ENCODE results near the gene ERP44. TPM values are rescaled to one million over a fixed set of nuclear protein-coding genes. Genes with fewer than 3 reads are reported as not detected.

ERP44 gene
- total RNA-seq, 2 experiments from 2014 or later, result 16.0 to 19.6 TPM

DNA sequence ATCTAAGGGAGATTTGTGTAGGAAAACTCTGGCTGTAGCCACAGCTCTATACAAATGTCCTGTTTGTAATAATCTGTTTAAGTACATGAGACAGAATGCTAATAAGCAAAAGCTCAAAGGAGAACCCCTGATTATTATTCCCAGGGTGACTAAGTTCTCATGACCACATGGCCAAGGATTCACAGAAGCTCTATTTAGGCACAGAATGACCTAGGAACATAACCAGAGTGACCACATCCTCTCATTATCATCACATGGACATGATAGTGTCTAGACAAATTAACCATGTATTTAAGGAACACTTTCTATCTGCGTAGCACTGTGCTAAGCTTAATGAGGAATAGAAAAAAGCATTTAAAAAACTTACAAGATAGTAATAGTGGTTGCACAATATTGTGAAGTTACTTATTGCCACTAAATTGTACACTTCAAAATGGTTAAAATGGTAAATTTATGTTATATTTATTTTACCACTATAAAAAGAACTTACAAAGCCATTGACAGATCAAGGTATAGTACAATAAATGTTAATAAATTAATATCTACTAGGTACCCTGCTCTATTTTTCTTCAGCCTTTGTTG is 136.0 kb downstream of the ERP44 start:
- Mint-ChIP-seq H3K36me3 (peaks cover 30% of the 10 kb centered on the region), H3K4me1 (no peaks in the 10 kb centered on the region), H3K27ac (no peak overlapping the region), H3K27me3 (no peaks in the 10 kb centered on the region), H3K4me3 (no peak overlapping the region), H3K9me3 (ENCODE audit: low read depth) (no peaks in the 10 kb centered on the region)
- CTCF ChIA-PET, result interaction anchor here (0.7 kb wide), 1 partner anchor 31 kb away, joined by 3 read pairs; no protein-coding TSS in a partner anchor
- DNase-seq (no peak), ATAC-seq (no peak)

DNA sequence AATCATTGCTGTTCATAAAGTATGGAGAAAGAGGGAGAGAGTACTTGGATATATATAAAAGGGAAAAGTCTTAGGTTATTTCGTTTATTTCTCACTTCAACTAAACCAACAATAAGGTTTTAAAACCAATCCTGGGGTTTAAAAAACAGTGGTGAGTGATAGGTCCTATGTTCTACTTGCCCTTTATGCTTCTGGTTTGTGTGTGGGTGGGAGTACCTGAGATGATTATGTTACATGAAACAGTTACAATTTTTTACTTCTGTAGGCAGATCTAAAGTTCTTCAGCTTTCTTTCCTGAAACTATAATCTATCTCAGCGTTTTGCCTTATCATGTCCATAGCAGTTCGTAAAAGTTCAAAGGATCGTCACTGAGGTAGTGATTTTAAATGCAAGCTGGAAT is 143.2 kb downstream of the ERP44 start:
- H3K36me3 Mint-ChIP-seq, result peaks cover 30% of the 10 kb centered on the region
- no peak overlapping the region for H3K27ac Mint-ChIP-seq
- no peak overlapping the region for H3K4me3 Mint-ChIP-seq
- DNase-seq, result no peak
- ATAC-seq, result no peak
- no peaks in the 10 kb centered on the region for H3K9me3 Mint-ChIP-seq (ENCODE audit: low read depth)
- CTCF ChIA-PET, result no interaction called here
- H3K27me3 Mint-ChIP-seq, result no peaks in the 10 kb centered on the region
- peaks cover 9% of the 10 kb centered on the region for H3K4me1 Mint-ChIP-seq

DNA sequence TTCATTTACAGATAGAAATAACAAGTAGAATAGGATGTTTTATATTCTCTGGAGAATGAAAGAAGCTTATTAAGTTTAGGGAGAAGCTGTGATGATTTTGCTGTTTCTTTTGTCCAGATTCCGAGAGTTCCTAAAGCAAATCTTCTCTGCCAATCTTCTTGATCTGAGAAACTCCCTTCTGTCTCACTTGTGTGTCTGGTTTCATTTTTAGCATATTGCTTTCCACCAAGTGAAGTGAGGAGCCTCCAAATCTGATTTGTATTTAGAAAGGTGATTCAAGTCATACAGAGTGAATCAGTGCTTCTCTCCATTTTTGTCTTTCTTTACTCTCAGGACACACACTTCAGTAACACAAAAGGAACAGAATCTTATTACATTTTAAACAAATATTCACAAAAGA is 144.0 kb downstream of the ERP44 start:
- no peak for ATAC-seq

DNA sequence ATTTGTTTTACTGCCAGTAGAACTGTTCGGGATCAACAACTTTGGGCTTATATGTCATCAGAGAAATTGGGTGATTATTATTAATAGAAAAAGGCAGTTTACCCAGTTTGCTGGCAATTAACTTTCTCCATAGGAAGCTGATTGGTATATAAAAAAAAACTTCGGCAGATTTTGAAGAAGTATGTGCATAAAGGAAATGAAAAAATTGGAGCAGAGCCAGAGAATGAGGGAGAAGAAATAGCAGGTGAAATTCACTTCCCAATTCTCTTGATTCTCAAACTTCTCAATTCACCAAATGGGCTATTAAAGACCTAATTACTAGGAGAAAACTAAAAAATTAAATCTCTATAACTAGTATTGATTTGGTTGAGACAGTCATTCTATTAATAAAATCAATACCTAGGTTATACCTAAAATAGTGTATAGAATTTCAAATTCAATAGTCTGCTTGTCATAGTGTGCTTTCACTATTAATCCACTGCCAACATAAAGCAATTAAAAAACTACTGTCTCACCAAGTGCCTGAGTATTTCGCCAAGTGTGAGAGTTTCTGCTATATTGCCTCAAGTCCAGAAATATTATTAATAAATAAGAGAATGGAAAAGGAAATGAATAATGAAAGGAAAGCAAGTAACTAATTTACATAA is 144.8 kb downstream of the ERP44 start:
- Mint-ChIP-seq H3K4me3 (no peak overlapping the region), H3K36me3 (peaks cover 31% of the 10 kb centered on the region), H3K27me3 (no peaks in the 10 kb centered on the region), H3K4me1 (peaks cover 9% of the 10 kb centered on the region), H3K27ac (no peak overlapping the region), H3K9me3 (ENCODE audit: low read depth) (no peaks in the 10 kb centered on the region)
- CTCF ChIA-PET, result no interaction called here
- DNase-seq (no peak), ATAC-seq (no peak)

More for the DNA sequence above, 144.0 kb downstream of the ERP44 start:
- CTCF ChIA-PET, result no interaction called here
- no peak overlapping the region for H3K4me3 Mint-ChIP-seq
- H3K4me1 Mint-ChIP-seq, result peaks cover 9% of the 10 kb centered on the region
- H3K27me3 Mint-ChIP-seq, result no peaks in the 10 kb centered on the region
- H3K36me3 Mint-ChIP-seq, result peaks cover 33% of the 10 kb centered on the region
- H3K27ac Mint-ChIP-seq, result no peak overlapping the region
- no peak for DNase-seq
- H3K9me3 Mint-ChIP-seq (ENCODE audit: low read depth), result no peaks in the 10 kb centered on the region

DNA sequence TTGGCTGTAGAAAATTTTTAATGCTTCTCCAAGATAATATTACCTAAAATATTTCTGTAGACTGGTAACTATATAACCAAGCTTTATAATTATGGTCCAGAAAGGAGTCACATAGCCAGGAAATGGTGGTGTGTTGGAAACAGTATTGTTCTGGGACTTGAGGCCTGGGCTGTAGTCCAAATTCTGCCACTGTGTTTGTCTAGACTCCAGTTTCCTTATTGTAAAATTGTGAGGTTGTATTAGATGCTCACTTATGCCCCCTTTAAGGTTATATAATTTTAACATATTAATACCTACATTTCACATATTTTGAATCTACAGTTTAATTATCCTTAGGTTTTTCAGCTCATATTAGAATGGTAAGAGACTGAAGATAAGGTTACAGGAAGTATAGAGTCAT is 149.9 kb downstream of the ERP44 start:
- peaks cover 27% of the 10 kb centered on the region for H3K36me3 Mint-ChIP-seq
- CTCF ChIA-PET, result no interaction called here
- H3K9me3 Mint-ChIP-seq (ENCODE audit: low read depth), result no peaks in the 10 kb centered on the region
- ATAC-seq (no peak), DNase-seq (no peak)
- H3K27ac Mint-ChIP-seq, result no peak overlapping the region
- H3K4me1 Mint-ChIP-seq, result peaks cover 3% of the 10 kb centered on the region
- no peak overlapping the region for H3K4me3 Mint-ChIP-seq
- H3K27me3 Mint-ChIP-seq, result no peaks in the 10 kb centered on the region

DNA sequence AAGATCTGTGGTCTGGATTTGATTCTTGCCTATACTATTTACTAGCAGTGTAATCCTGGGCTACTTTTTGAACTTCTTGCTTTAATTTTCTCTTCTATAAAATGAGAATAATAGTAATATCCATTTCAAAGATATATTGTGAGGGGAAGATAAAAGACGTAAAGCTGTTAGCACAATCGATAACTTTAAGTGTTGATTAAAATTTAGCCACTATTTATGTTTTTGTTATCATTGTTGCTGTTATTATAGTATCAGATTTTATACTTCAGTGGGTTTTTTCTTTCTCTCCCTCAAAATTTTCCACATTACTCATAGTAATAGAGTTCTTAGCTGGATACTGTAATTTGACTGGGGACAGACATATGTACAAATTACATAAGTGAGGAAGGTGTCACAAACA is 150.3 kb downstream of the ERP44 start:
- Mint-ChIP-seq H3K4me1 (peaks cover 3% of the 10 kb centered on the region), H3K9me3 (ENCODE audit: low read depth) (no peaks in the 10 kb centered on the region), H3K4me3 (no peak overlapping the region), H3K27me3 (no peaks in the 10 kb centered on the region), H3K36me3 (peaks cover 28% of the 10 kb centered on the region), H3K27ac (no peak overlapping the region)
- ATAC-seq (no peak), DNase-seq (no peak)
- CTCF ChIA-PET, result no interaction called here

DNA sequence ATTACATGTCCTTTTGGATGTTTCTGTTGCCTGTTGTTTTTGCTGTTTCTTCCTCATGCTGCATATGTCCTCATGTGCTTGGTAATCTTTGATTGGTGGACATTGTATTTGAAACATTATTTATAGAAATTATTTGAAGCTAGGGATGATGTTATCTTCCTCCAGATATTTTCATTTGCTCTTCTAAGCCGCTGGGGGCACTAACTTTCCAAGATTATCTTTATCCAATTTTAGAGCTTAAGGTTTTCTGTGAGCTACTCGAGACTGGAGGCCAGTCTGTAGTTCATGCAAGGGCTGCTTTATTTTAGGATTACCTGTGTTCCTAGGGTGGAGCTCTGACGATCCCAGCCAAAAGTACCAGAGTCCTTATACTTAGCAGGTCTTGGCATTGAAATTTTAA is 151.4 kb downstream of the ERP44 start:
- DNase-seq (no peak), ATAC-seq (no peak)
- Mint-ChIP-seq H3K36me3 (peaks cover 23% of the 10 kb centered on the region), H3K4me1 (no peaks in the 10 kb centered on the region), H3K27me3 (no peaks in the 10 kb centered on the region), H3K4me3 (no peak overlapping the region), H3K9me3 (ENCODE audit: low read depth) (no peaks in the 10 kb centered on the region), H3K27ac (no peak overlapping the region)
- CTCF ChIA-PET, result no interaction called here

DNA sequence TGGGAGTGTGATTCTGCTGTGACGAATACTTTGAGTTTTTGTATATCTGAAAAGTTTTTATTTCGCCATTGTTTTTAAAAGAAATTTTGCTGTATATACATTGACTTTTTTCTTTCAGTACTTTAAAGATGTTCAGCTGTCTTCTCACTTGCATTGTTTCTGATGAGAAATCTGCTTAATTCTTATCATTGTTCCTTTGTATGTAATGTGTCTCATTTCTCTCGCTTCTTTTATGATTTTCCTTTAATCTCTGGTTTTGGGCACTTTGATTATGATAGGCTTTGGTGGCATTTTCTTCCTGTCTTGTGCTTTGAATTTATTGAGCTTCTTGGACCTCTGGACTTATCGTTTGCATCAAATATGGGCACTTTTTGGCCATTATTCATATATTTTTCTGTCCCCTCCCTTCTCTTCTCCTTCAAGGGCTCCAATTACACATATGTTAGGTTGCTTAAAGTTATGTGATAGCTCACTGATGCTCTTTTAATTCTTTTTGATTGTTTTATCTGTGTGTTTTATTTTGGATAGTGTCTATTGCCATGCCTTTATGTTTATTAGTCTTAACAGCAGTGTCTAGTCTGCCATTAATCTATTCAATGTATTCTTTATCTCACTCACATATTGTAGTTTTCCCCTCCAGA is 161.7 kb downstream of the ERP44 start:
- Mint-ChIP-seq H3K36me3 (peaks cover 44% of the 10 kb centered on the region), H3K27ac (no peak overlapping the region), H3K4me1 (peaks cover 4% of the 10 kb centered on the region), H3K27me3 (no peaks in the 10 kb centered on the region), H3K9me3 (ENCODE audit: low read depth) (peaks cover 5% of the 10 kb centered on the region), H3K4me3 (no peak overlapping the region)
- CTCF ChIA-PET, result no interaction called here
- ATAC-seq (no peak), DNase-seq (no peak)

DNA sequence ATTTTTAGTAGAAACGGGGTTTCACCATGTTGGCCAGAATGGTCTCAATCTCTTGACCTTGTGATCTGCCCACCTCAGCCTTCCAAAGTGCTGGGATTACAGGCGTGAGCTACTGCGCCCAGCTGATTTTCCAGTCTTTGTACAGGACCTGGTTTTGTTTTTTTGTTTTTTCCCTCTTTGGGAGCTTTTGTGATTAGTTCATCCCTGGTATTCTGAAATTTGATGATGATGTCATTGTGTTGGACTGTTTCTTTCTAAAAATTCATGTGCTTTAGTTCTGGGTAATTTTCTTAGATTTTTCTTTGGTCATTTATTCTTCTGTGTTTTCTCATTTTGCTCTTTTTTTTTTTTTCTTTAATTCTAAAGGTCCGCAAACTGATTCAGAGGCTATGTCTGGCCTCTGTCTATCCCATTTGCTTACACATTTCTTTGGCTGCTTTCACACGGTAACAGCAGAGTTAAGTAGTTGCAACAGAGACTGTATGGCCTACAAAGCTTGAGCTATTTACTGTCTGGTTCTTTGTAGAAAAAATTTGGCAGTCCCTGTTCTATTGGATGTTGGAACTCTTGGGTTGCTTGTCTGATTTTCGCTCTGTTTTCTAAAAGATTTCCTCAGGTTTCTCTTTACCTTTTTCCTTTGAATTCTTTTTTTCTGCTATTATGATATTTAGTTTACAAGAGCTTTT is 167.5 kb downstream of the ERP44 start:
- DNase-seq (no peak), ATAC-seq (no peak)
- Mint-ChIP-seq H3K36me3 (peaks cover 43% of the 10 kb centered on the region), H3K27me3 (no peaks in the 10 kb centered on the region), H3K4me1 (peaks cover 4% of the 10 kb centered on the region), H3K27ac (no peak overlapping the region), H3K9me3 (ENCODE audit: low read depth) (peaks cover 5% of the 10 kb centered on the region), H3K4me3 (no peak overlapping the region)
- CTCF ChIA-PET, result interaction anchor here (0.6 to 1.0 kb wide), 2 partner anchors 26 to 32 kb away, joined by 3 read pairs; no protein-coding TSS in a partner anchor

DNA sequence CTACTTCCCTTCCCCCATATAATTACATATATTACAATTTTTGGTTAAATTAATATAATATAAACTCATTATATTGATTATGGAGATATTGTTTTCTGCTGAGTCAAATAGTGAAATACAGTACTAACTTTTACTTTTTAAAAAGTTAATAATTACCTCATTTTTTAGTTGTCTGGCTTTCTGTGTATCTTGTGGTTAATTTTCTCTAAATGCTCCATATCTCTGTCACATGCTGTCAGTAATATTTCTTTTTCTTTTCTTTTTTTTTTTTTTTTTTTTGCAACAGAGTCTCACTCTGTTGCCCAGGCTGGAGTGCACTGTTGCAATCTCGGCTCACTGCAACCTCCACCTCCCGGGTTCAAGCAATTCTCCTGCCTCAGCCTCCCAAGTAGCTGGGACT is 169.1 kb downstream of the ERP44 start:
- H3K36me3 Mint-ChIP-seq, result peaks cover 53% of the 10 kb centered on the region
- no peaks in the 10 kb centered on the region for H3K27me3 Mint-ChIP-seq
- H3K9me3 Mint-ChIP-seq (ENCODE audit: low read depth), result peaks cover 16% of the 10 kb centered on the region
- H3K27ac Mint-ChIP-seq, result no peak overlapping the region
- no peaks in the 10 kb centered on the region for H3K4me1 Mint-ChIP-seq
- no peak overlapping the region for H3K4me3 Mint-ChIP-seq
- CTCF ChIA-PET, result no interaction called here
- ATAC-seq, result no peak
- no peak for DNase-seq

Other genes starting within 250 kb of the ERP44 start
- 10 to 100 TPM; 32.0 to 37.0 TPM for gene STX17, start 192.3 kb downstream of the ERP44 start, total RNA-seq
- gene INVS, start 243 bp upstream of the ERP44 start, total RNA-seq, result 10 to 100 TPM; 21.3 TPM

Data from activated CD8-positive, alpha-beta memory T cell treated with anti-CD3 and anti-CD28 coated beads, Interleukin-2, amount 10 ng/mL, durations not matched to agents 7 days and 5 days (primary cell).